GM23248 (cell line): ENCODE data around the gene UQCRQ. TPM values are rescaled to one million over a fixed set of nuclear protein-coding genes. Genes with fewer than 3 reads are reported as not detected.

Experiments used
- DNase-seq: peaks from one replicate; pipeline ENCODE4 v3.0.0-alpha.2; 2015
- H2AFZ ChIP-seq: fragments of 200-600 bp; sonication (generic); 2 replicates; pipeline ENCODE4 v1.6.1; 2016; ENCODE audit warnings: antibody characterized with exemption
- H3F3A ChIP-seq: fragments of 200-600 bp; sonication (generic); 2 replicates; pipeline ENCODE4 v1.6.1; 2016; ENCODE audit warnings: mild to moderate bottlenecking, antibody characterized with exemption, mixed run types; ENCODE audit not compliant: insufficient read depth
- H3K27ac ChIP-seq: fragments of 200-600 bp; sonication (generic); 2 replicates; pipeline ENCODE4 v1.5.1; 2016; ENCODE audit warnings: mild to moderate bottlenecking
- H3K27me3 ChIP-seq: fragments of 200-600 bp; sonication (generic); replicated peaks from 2 replicates; pipeline ENCODE4 v1.6.1; 2016; ENCODE audit warnings: mild to moderate bottlenecking; ENCODE audit not compliant: insufficient read depth
- H3K36me3 ChIP-seq: fragments of 200-600 bp; sonication (generic); 2 replicates; pipeline ENCODE4 v1.6.1; 2016; ENCODE audit warnings: low read depth, mild to moderate bottlenecking
- H3K4me1 ChIP-seq: fragments of 200-600 bp; sonication (generic); 2 replicates; pipeline ENCODE4 v1.6.1; 2016; ENCODE audit warnings: mild to moderate bottlenecking; ENCODE audit not compliant: insufficient read depth
- H3K4me2 ChIP-seq: fragments of 200-600 bp; sonication (generic); one replicate; pipeline ENCODE4 v1.6.1; 2016; ENCODE audit warnings: mild to moderate bottlenecking; ENCODE audit not compliant: unreplicated experiment
- H3K4me3 ChIP-seq: fragments of 200-600 bp; sonication (generic); 2 replicates; pipeline ENCODE4 v1.5.1; 2016; ENCODE audit warnings: mild to moderate bottlenecking
- H3K79me2 ChIP-seq: fragments of 200-600 bp; sonication (generic); 2 replicates; pipeline ENCODE4 v1.6.1; 2016; ENCODE audit warnings: mild to moderate bottlenecking; ENCODE audit not compliant: insufficient read depth
- H3K9ac ChIP-seq: fragments of 200-600 bp; sonication (generic); 2 replicates; pipeline ENCODE4 v1.6.1; 2016; ENCODE audit warnings: mild to moderate bottlenecking
- H3K9me2 ChIP-seq: fragments of 200-600 bp; sonication (generic); 2 replicates; pipeline ENCODE4 v1.6.1; 2016; ENCODE audit warnings: mixed run types, mild to moderate bottlenecking, moderate library complexity; ENCODE audit not compliant: insufficient read depth
- H3K9me3 ChIP-seq: fragments of 200-600 bp; sonication (generic); one replicate; pipeline ENCODE4 v1.6.1; 2017; ENCODE audit warnings: low read depth
- H4K20me1 ChIP-seq: fragments of 200-600 bp; sonication (generic); 2 replicates; pipeline ENCODE4 v1.6.0; 2016; ENCODE audit not compliant: insufficient read depth
- EZH2 ChIP-seq: fragments of 200-600 bp; sonication (generic); IDR thresholded peaks from 2 replicates; pipeline ENCODE4 v1.6.1; 2018; ENCODE audit warnings: antibody characterized with exemption, mild to moderate bottlenecking; ENCODE audit not compliant: insufficient read depth, poor library complexity, severe bottlenecking
- EZH2phosphoT487 ChIP-seq: fragments of 200-600 bp; sonication (generic); IDR thresholded peaks from 2 replicates; pipeline ENCODE4 v1.6.1; 2018; ENCODE audit warnings: antibody characterized with exemption, moderate library complexity, mild to moderate bottlenecking, low read depth; ENCODE audit not compliant: insufficient read depth
- WGBS, 2 experiments: methylation state at CpG; one replicate each; pipeline ENCODE4 v1.1.6; 2015 to 2017; ENCODE audit warnings: low lambda C conversion rate in 2 of 2, low coverage in 1 of 2; ENCODE audit errors: missing lambda C conversion rate in 2 of 2; 5-methylcytosine and 5-hydroxymethylcytosine counted together
- in situ Hi-C: fragments of 300-500 bp; cut with MboI; formaldehyde crosslinking; loops from 2 replicates; pipeline ENCODE4 v1.15.0; 2020
- polyA plus RNA-seq: library from polyadenylated mRNA; unstranded; fragments of >200 nt; fragmentation: Nextera tagmentation; extraction: Ambion mirVana; gene quantifications from 2 replicates; pipeline ENCODE4 v1.2.1, GENCODE V29; 2016
- total RNA-seq: library from RNA; depleted of rRNA; stranded (reverse); fragments of >200 nt; shearing (Covaris generic); gene quantifications from 2 replicates; pipeline ENCODE4 v1.2.3, GENCODE V29; 2014

The UQCRQ gene
- total and polyA plus RNA-seq, 2 experiments from 2014 or later = 138 to 1,006 TPM

DNA sequence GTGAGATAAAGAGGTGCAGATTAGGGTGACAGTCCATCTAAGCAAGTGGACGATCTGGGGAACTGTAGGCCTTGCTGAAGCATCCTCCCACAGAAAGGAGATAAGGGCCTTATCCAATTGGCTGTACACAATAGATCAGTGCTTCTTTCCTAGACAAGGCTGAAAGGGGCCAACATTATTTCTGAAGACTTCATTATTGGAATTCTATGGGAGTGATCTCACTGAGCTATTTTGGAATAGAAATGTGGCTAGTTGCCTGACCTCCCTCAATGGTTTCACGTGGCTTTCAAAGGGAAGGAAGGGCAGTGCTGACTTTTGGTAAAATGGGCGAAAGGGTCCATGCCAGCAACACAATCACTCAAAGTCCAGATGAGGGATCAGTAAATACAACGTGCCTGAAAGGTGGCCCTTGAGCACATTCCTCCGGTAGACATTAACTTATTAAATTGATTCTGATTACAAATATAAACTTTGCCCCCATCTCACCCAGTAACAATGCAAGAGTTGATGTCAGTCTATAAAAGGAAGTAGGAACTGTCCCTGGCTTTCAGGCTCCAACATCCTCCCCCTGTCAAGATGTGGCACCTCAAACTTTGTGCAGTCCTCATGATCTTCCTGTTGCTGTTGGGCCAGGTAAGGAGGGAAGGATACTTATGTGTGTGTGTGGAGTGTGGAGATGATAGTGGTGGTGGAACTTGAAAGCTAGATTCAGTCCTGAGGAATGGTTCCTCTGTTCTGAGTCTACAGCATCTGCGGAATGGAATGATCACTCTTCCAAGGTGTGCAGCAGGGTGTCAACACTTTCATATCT lies 6.9 kb downstream of the UQCRQ start, which contains the start of gene LEAP2:
Gene LEAP2, plus strand, starts transcription at position 550 of the 811 bp plus-strand sequence. Its CDS starts 27 bp downstream, at position 577.
- H3K9me2 ChIP-seq = no peaks in the 10 kb centered on the region
- no peak within 1 kb of the TSS for H2AFZ ChIP-seq
- H3K36me3 ChIP-seq = peaks cover 23% of the 10 kb centered on the region
- H3K79me2 ChIP-seq = peaks cover 34% of the 10 kb centered on the region
- H3K27ac ChIP-seq = peak within 1 kb of the TSS; percentile 25; the same call in 1 of the 2 replicates
- no peak within 1 kb of the TSS for H3K9ac ChIP-seq
- in situ Hi-C loops = no loop called here
- no peak for TF ChIP-seq EZH2phosphoT487
- no peak for TF ChIP-seq EZH2
- H3K4me1 ChIP-seq = peaks cover 18% of the 10 kb centered on the region
- no peak within 1 kb of the TSS for H3K4me2 ChIP-seq
- peaks cover 76% of the 10 kb centered on the region for H3F3A ChIP-seq
- no peaks in the 10 kb centered on the region for H4K20me1 ChIP-seq
- peak; percentile 20 for DNase-seq
- no peaks in the 10 kb centered on the region for H3K9me3 ChIP-seq
- WGBS, 2 experiments = 65 to 68% methylated on average over 6 of the region's 6 CpGs
- no peak within 1 kb of the TSS for H3K4me3 ChIP-seq
- H3K27me3 ChIP-seq = no peaks in the 10 kb centered on the region

GRCh38 chr5:132873930-132874271 lies 7.5 kb downstream of the UQCRQ start:
- TF ChIP-seq EZH2 (no peak), EZH2phosphoT487 (no peak)
- in situ Hi-C loops = no loop called here

DNA sequence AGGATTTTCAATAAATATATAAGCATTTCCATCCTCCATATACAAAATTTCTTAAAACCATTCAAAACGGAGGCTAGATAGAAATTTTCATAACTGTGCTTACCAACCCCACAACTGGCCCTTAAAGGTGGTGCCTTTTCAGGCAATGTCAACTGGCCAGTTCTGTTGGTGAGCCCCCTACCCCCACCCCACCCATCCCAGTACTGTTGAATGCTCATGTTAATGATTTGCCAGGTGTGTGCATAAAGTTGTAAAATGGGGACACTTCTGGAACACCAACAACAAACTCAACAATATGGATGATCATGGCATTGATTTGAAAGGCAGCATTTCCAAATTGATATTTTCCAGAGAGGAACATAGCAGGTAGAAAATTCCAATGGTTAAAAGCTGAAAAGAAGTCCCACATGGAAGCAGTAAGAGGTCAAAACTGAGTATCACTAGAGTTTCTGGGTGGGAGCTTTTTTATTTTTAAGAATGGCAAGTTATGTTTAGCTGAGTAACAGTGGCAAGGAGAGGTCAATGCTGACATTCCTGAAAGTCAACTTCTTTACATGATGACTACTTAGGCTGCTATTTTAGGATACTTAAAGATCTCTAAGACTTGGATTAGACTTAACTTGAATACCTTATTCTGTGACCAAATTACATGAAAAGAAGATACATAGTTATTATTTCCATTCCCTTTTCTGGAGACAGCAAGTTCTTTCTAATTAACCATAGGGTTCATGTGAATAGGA lies 9.7 kb downstream of the UQCRQ start:
- Histone ChIP-seq H4K20me1 (no peaks in the 10 kb centered on the region), H3K4me2 (no peak overlapping the region)
- peak; percentile 78 for DNase-seq

More at GRCh38 chr5:132873930-132874271, 7.5 kb downstream of the UQCRQ start:
- no peak overlapping the region for H2AFZ ChIP-seq
- H3K9ac ChIP-seq = no peak overlapping the region
- peaks cover 18% of the 10 kb centered on the region for H3K4me1 ChIP-seq
- H4K20me1 ChIP-seq = no peaks in the 10 kb centered on the region
- H3K4me2 ChIP-seq = no peak overlapping the region
- no peak overlapping the region for H3K4me3 ChIP-seq
- DNase-seq = no peak
- peaks cover 26% of the 10 kb centered on the region for H3K36me3 ChIP-seq
- H3F3A ChIP-seq = peaks cover 76% of the 10 kb centered on the region
- peaks cover 34% of the 10 kb centered on the region for H3K79me2 ChIP-seq
- no peak overlapping the region for H3K27ac ChIP-seq
- H3K9me3 ChIP-seq = no peaks in the 10 kb centered on the region
- H3K27me3 ChIP-seq = no peaks in the 10 kb centered on the region
- no peaks in the 10 kb centered on the region for H3K9me2 ChIP-seq
- 100% methylated on average over 3 of the region's 3 CpGs for WGBS, 2 experiments

DNA sequence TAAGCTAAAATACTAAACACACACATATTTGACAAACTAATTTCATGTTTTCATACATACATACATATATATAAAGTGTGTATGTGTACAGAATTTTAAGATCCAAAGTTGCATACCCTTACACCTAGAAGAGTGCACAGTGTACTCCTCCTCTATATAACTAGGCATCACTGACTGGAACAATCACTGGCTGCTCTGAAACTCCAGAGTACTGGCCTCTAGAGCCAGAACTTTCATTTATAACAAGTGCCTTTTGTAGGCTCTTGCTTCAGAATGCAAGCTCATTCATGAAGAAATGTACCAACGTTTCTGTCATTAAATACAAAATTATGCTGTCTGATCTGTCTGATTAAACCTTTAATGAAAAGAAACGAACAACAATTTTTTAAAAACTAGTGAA lies 11.0 kb downstream of the UQCRQ start:
- H4K20me1 ChIP-seq = no peaks in the 10 kb centered on the region
- H3F3A ChIP-seq = peaks cover 59% of the 10 kb centered on the region
- in situ Hi-C loops = no loop called here
- DNase-seq = no peak
- WGBS, 2 experiments = 70 to 76% methylated on average over 2 of the region's 2 CpGs
- H3K9me3 ChIP-seq = no peaks in the 10 kb centered on the region
- H3K4me1 ChIP-seq = peaks cover 18% of the 10 kb centered on the region
- peaks cover 61% of the 10 kb centered on the region for H3K36me3 ChIP-seq
- H2AFZ ChIP-seq = no peak overlapping the region
- H3K27ac ChIP-seq = no peak overlapping the region
- no peak overlapping the region for H3K4me3 ChIP-seq
- no peak overlapping the region for H3K9ac ChIP-seq
- no peaks in the 10 kb centered on the region for H3K9me2 ChIP-seq
- TF ChIP-seq EZH2 = no peak
- TF ChIP-seq EZH2phosphoT487 = no peak
- H3K4me2 ChIP-seq = no peak overlapping the region
- H3K27me3 ChIP-seq = no peaks in the 10 kb centered on the region
- peaks cover 64% of the 10 kb centered on the region for H3K79me2 ChIP-seq

More for the DNA sequence above, 9.7 kb downstream of the UQCRQ start:
- peaks cover 18% of the 10 kb centered on the region for H3K4me1 ChIP-seq
- H3K9ac ChIP-seq = no peak overlapping the region
- H3K9me2 ChIP-seq = no peaks in the 10 kb centered on the region
- peaks cover 49% of the 10 kb centered on the region for H3K36me3 ChIP-seq
- WGBS, 2 experiments = 92 to 97% methylated on average over 1 of the region's 1 CpG
- no peak for TF ChIP-seq EZH2phosphoT487
- no peak for TF ChIP-seq EZH2
- H3K27ac ChIP-seq = peak overlapping the region; percentile 46
- H2AFZ ChIP-seq = no peak overlapping the region
- H3K79me2 ChIP-seq = peaks cover 51% of the 10 kb centered on the region
- in situ Hi-C loops = no loop called here
- H3K27me3 ChIP-seq = no peaks in the 10 kb centered on the region
- H3F3A ChIP-seq = peaks cover 72% of the 10 kb centered on the region
- H3K4me3 ChIP-seq = no peak overlapping the region
- no peaks in the 10 kb centered on the region for H3K9me3 ChIP-seq
